Breast epithelium (tissue), 3 donors: Measurements from ENCODE around the gene KIAA0040.

Source experiments
- POLR2A ChIP-seq: fragments of 450-650 bp; IDR thresholded peaks from one replicate; pipeline ENCODE4 v1.6.1; 2016; ENCODE audit warnings: antibody characterized with exemption, mild to moderate bottlenecking, moderate library complexity
- POLR2AphosphoS5 ChIP-seq, 3 donors: sonication (generic); formaldehyde crosslinking; IDR thresholded peaks; one replicate each; pipeline ENCODE4 v1.6.1; 2017; ENCODE audit warnings: antibody characterized with exemption in 3 of 3
- TF ChIP-seq, protein P1 (sequence below), 3 donors: fragments of 450-650 bp; IDR thresholded peaks; one replicate each; pipeline ENCODE4 v1.5.1; 2016 to 2017; ENCODE audit warnings: antibody characterized with exemption in 3 of 3, mild to moderate bottlenecking in 3 of 3, moderate library complexity in 3 of 3

GRCh38 chr1:175234639-175235038 lies 42.1 kb upstream of the KIAA0040 start:
- TF ChIP-seq POLR2A (no peak), POLR2AphosphoS5 (IDR thresholded peaks at IDR 0.05) (no peak)
- TF ChIP-seq, protein P1, sequence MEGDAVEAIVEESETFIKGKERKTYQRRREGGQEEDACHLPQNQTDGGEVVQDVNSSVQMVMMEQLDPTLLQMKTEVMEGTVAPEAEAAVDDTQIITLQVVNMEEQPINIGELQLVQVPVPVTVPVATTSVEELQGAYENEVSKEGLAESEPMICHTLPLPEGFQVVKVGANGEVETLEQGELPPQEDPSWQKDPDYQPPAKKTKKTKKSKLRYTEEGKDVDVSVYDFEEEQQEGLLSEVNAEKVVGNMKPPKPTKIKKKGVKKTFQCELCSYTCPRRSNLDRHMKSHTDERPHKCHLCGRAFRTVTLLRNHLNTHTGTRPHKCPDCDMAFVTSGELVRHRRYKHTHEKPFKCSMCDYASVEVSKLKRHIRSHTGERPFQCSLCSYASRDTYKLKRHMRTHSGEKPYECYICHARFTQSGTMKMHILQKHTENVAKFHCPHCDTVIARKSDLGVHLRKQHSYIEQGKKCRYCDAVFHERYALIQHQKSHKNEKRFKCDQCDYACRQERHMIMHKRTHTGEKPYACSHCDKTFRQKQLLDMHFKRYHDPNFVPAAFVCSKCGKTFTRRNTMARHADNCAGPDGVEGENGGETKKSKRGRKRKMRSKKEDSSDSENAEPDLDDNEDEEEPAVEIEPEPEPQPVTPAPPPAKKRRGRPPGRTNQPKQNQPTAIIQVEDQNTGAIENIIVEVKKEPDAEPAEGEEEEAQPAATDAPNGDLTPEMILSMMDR (IDR thresholded peaks at IDR 0.05) = no peak
